Trophoblast cell (in vitro differentiated cells and primary cell): Measurements from ENCODE around the gene SRD5A1.
A peak's percentile ranks its signal among the peaks of the same experiment; 100 is the strongest.

Source experiments
- DNase-seq, 2 donors: peaks; one replicate each; pipeline ENCODE4 v3.0.0-alpha.2; 2016
- H2AFZ ChIP-seq: 2 replicates; pipeline ENCODE4 v1.6.1; 2013; ENCODE audit warnings: low read length, moderate library complexity, mild to moderate bottlenecking; ENCODE audit not compliant: insufficient read depth, poor library complexity
- H2AK5ac ChIP-seq: 2 replicates; pipeline ENCODE4 v1.6.1; 2013; ENCODE audit warnings: mild to moderate bottlenecking, low read length
- H2BK120ac ChIP-seq: 2 replicates; pipeline ENCODE4 v1.6.1; 2013; ENCODE audit warnings: low read length, mild to moderate bottlenecking, moderate library complexity; ENCODE audit not compliant: insufficient read depth, poor library complexity
- H2BK12ac ChIP-seq: 2 replicates; pipeline ENCODE4 v1.6.1; 2013; ENCODE audit warnings: mild to moderate bottlenecking, low read length, moderate library complexity
- H2BK5ac ChIP-seq: 2 replicates; pipeline ENCODE4 v1.6.1; 2013; ENCODE audit warnings: low read length, low read depth, moderate library complexity, mild to moderate bottlenecking; ENCODE audit not compliant: poor library complexity
- H3K14ac ChIP-seq: 2 replicates; pipeline ENCODE4 v1.6.1; 2013; ENCODE audit warnings: mild to moderate bottlenecking, low read length
- H3K18ac ChIP-seq: 2 replicates; pipeline ENCODE4 v1.6.1; 2013; ENCODE audit warnings: mild to moderate bottlenecking, low read length
- H3K23ac ChIP-seq: 2 replicates; pipeline ENCODE4 v1.6.1; 2013; ENCODE audit warnings: low read length
- H3K27ac ChIP-seq: 2 replicates; pipeline ENCODE4 v1.5.1; 2013; ENCODE audit warnings: low read depth, mild to moderate bottlenecking, inconsistent platforms, low read length, moderate library complexity
- H3K27me3 ChIP-seq: 2 replicates; pipeline ENCODE4 v1.6.1; 2013; ENCODE audit warnings: inconsistent platforms, mild to moderate bottlenecking, low read length, moderate library complexity; ENCODE audit not compliant: insufficient read depth
- H3K36me3 ChIP-seq, 2 experiments: 1 replicate in 1 of 2; 2 replicates in 1 of 2; pipeline ENCODE4 v1.6.1; 2013; ENCODE audit warnings: low read length in 2 of 2, mild to moderate bottlenecking in 2 of 2, moderate library complexity in 1 of 2; ENCODE audit not compliant: insufficient read depth in 2 of 2, control insufficient read depth in 1 of 2
- H3K4ac ChIP-seq: 2 replicates; pipeline ENCODE4 v1.6.1; 2013; ENCODE audit warnings: low read depth, mild to moderate bottlenecking, low read length, moderate library complexity
- H3K4me1 ChIP-seq, 2 experiments: 1 replicate in 1 of 2; 2 replicates in 1 of 2; pipeline ENCODE4 v1.6.1; 2013; ENCODE audit warnings: low read length in 2 of 2, mild to moderate bottlenecking in 2 of 2, moderate library complexity in 1 of 2; ENCODE audit not compliant: insufficient read depth in 2 of 2, control insufficient read depth in 1 of 2
- H3K4me2 ChIP-seq: 2 replicates; pipeline ENCODE4 v1.6.1; 2013; ENCODE audit warnings: inconsistent platforms, mild to moderate bottlenecking, low read length, moderate library complexity
- H3K4me3 ChIP-seq: 2 replicates; pipeline ENCODE4 v1.5.1; 2013; ENCODE audit warnings: mild to moderate bottlenecking, low read depth, low read length, inconsistent platforms
- H3K79me1 ChIP-seq: one replicate; pipeline ENCODE4 v1.6.1; 2013; ENCODE audit warnings: low read length
- H3K79me2 ChIP-seq: 2 replicates; pipeline ENCODE4 v1.6.1; 2013; ENCODE audit warnings: low read length, mild to moderate bottlenecking; ENCODE audit not compliant: control insufficient read depth, insufficient read depth, poor library complexity
- H3K9ac ChIP-seq: 2 replicates; pipeline ENCODE4 v1.6.1; 2013; ENCODE audit warnings: mild to moderate bottlenecking, low read length
- H3K9me3 ChIP-seq: 2 replicates; pipeline ENCODE4 v1.6.1; 2013; ENCODE audit warnings: low read depth, mild to moderate bottlenecking, control low read depth, inconsistent platforms, low read length; ENCODE audit not compliant: insufficient read depth
- H4K12ac ChIP-seq: 2 replicates; pipeline ENCODE4 v1.6.1; 2013; ENCODE audit warnings: low read depth, mild to moderate bottlenecking, low read length, moderate library complexity
- H4K8ac ChIP-seq: 2 replicates; pipeline ENCODE4 v1.6.1; 2013; ENCODE audit warnings: low read depth, mild to moderate bottlenecking, low read length, moderate library complexity
- H4K91ac ChIP-seq: one replicate; pipeline ENCODE4 v1.6.1; 2013; ENCODE audit warnings: low read depth, mild to moderate bottlenecking, low read length, moderate library complexity
- WGBS: extraction: QIAGEN DNeasy Blood & Tissue Kit; methylation state at CpG from one replicate; pipeline ENCODE4 v1.1.7; 2013; ENCODE audit warnings: missing lambda C conversion rate; ENCODE audit not compliant: insufficient read length, insufficient coverage; ENCODE audit errors: extremely low coverage; 5-methylcytosine and 5-hydroxymethylcytosine counted together

SRD5A1 gene

GRCh38 chr5:6634788-6635430 is 1.7 kb downstream of the SRD5A1 start:
- Histone ChIP-seq H2BK5ac (no peak overlapping the region), H3K23ac (no peak overlapping the region), H3K4ac (no peak overlapping the region), H3K9me3 (no peaks in the 10 kb centered on the region), H2BK12ac (no peak overlapping the region), H3K27me3 (no peaks in the 10 kb centered on the region), H3K27ac (no peak overlapping the region), H2AFZ (no peak overlapping the region), H3K4me2 (no peak overlapping the region), H3K18ac (no peak overlapping the region), H4K8ac (no peak overlapping the region), H3K79me2 (peaks cover 17% of the 10 kb centered on the region), H3K4me3 (no peak overlapping the region), H3K4me1 (peaks cover 0 to 6% of the 10 kb centered on the region in 2 experiments), H3K79me1 (peaks cover 7% of the 10 kb centered on the region), H3K9ac (no peak overlapping the region), H3K36me3 (peaks cover 10% of the 10 kb centered on the region in 2 experiments), H3K14ac (no peak overlapping the region), H4K91ac (no peak overlapping the region), H2BK120ac (no peak overlapping the region), H2AK5ac (no peak overlapping the region), H4K12ac (no peak overlapping the region)
- DNase-seq, result no peak
- no CpG with 5 or more reads among the region's 5 CpGs for WGBS

- Histone ChIP-seq H3K27ac (no peak overlapping the region), H3K36me3 (peaks cover 3 to 7% of the 10 kb centered on the region in 2 experiments), H2AK5ac (no peak overlapping the region), H3K9ac (no peak overlapping the region), H2BK5ac (no peak overlapping the region), H4K8ac (no peak overlapping the region), H3K9me3 (no peaks in the 10 kb centered on the region), H2BK12ac (no peak overlapping the region), H3K4me1 (peaks cover 0 to 6% of the 10 kb centered on the region in 2 experiments), H3K4ac (peak overlapping the region; percentile 57), H3K4me2 (no peak overlapping the region), H3K23ac (no peak overlapping the region), H3K79me2 (peaks cover 15% of the 10 kb centered on the region), H3K4me3 (no peak overlapping the region), H2BK120ac (no peak overlapping the region), H3K18ac (no peak overlapping the region), H4K91ac (no peak overlapping the region), H4K12ac (no peak overlapping the region), H3K79me1 (peaks cover 7% of the 10 kb centered on the region), H2AFZ (no peak overlapping the region), H3K27me3 (no peaks in the 10 kb centered on the region), H3K14ac (no peak overlapping the region)
- no peak for DNase-seq
- WGBS, result no CpG with 5 or more reads among the region's 5 CpGs
Observed at GRCh38 chr5:6636293-6636692, 3.1 kb downstream of the SRD5A1 start.

GRCh38 chr5:6637022-6637421 is 3.8 kb downstream of the SRD5A1 start:
- no peak overlapping the region for H3K27ac ChIP-seq
- no peak overlapping the region for H2AFZ ChIP-seq
- H3K4me3 ChIP-seq, result no peak overlapping the region
- no peak overlapping the region for H3K14ac ChIP-seq
- H3K23ac ChIP-seq, result no peak overlapping the region
- H2BK5ac ChIP-seq, result no peak overlapping the region
- no peak for DNase-seq
- no peak overlapping the region for H2BK120ac ChIP-seq
- no peak overlapping the region for H3K4me2 ChIP-seq
- H3K4me1 ChIP-seq, result peaks cover 0 to 6% of the 10 kb centered on the region in 2 experiments
- H2BK12ac ChIP-seq, result no peak overlapping the region
- H4K8ac ChIP-seq, result no peak overlapping the region
- H3K36me3 ChIP-seq, result peaks cover 3 to 4% of the 10 kb centered on the region in 2 experiments
- no peak overlapping the region for H4K12ac ChIP-seq
- no peak overlapping the region for H3K9ac ChIP-seq
- peaks cover 7% of the 10 kb centered on the region for H3K79me1 ChIP-seq
- no peaks in the 10 kb centered on the region for H3K27me3 ChIP-seq
- peaks cover 15% of the 10 kb centered on the region for H3K79me2 ChIP-seq
- H3K4ac ChIP-seq, result no peak overlapping the region
- WGBS, result no CpG with 5 or more reads among the region's 10 CpGs
- no peak overlapping the region for H3K18ac ChIP-seq
- no peak overlapping the region for H2AK5ac ChIP-seq
- no peak overlapping the region for H4K91ac ChIP-seq
- H3K9me3 ChIP-seq, result no peaks in the 10 kb centered on the region

- DNase-seq, result no peak
- H3K27me3 ChIP-seq, result no peaks in the 10 kb centered on the region
- H3K79me2 ChIP-seq, result peaks cover 11% of the 10 kb centered on the region
- no peak overlapping the region for H2BK5ac ChIP-seq
- H3K4me2 ChIP-seq, result no peak overlapping the region
- H3K4me1 ChIP-seq, result peaks cover 0 to 2% of the 10 kb centered on the region in 2 experiments
- H4K91ac ChIP-seq, result no peak overlapping the region
- no peak overlapping the region for H3K14ac ChIP-seq
- H3K36me3 ChIP-seq, result peaks cover 3 to 4% of the 10 kb centered on the region in 2 experiments
- no CpG with 5 or more reads among the region's 6 CpGs for WGBS
- H3K9ac ChIP-seq, result no peak overlapping the region
- H4K8ac ChIP-seq, result no peak overlapping the region
- no peak overlapping the region for H4K12ac ChIP-seq
- H2BK120ac ChIP-seq, result no peak overlapping the region
- H2AK5ac ChIP-seq, result no peak overlapping the region
- H2AFZ ChIP-seq, result no peak overlapping the region
- no peak overlapping the region for H2BK12ac ChIP-seq
- H3K18ac ChIP-seq, result no peak overlapping the region
- peaks cover 5% of the 10 kb centered on the region for H3K79me1 ChIP-seq
- no peak overlapping the region for H3K27ac ChIP-seq
- no peak overlapping the region for H3K4ac ChIP-seq
- no peak overlapping the region for H3K23ac ChIP-seq
- no peak overlapping the region for H3K4me3 ChIP-seq
- H3K9me3 ChIP-seq, result no peaks in the 10 kb centered on the region
Observed at GRCh38 chr5:6637590-6637989, 4.3 kb downstream of the SRD5A1 start.
